GM21529 (cell line): ENCODE measurements around the gene GAMT.
"Not testable (repeated sequence)": the region's sequence is repeated elsewhere in the genome, so short reads cannot be mapped to it uniquely, and the experiment has no call there.

Experiments used
- ATAC-seq: cut with Tn5 transposase; IDR thresholded peaks from one replicate; pipeline ENCODE4 v1.9.1; 2021; ENCODE audit not compliant: unreplicated experiment

Gene GAMT

DNA sequence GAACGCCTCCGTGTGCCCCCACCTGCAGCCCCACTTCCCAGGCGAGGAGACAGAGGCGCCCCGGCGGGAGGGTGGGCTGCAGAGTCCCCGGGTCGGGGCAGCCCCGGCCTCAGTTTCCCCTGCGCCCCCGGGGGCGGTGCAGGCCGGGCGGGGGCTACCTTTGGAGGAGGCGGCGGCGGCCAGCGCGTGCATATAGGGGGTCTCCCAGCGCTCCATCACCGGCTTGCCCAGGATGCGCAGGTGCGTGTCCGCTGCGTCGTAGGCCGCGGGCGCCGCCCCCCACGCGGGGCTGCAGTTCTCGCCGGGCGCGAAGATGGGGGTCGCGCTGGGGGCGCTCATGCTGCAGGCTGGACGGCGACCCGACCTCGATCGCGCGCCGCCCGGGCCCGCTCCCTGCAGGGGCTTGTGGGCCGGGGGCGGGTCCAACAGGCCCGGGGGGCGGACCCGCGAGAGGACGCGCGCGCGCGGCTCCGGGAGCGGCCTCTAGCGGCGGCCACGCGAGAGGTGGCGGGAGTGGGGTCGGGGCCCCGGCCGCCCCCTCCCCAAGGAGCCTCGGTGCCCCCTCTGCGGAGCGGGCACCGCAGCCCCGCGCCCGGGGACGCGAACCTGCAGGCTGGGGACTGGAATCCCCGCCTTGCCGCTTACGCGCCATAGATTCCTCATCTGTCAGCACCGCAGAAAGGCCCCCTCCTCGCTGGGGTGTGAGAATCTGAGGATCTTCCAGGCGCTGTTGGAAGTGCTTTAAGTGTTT, at the start of gene GAMT:
TSS of gene GAMT (minus strand) at position 405 of the 751 bp plus-strand sequence. CDS start at position 339, 66 bp downstream.
- ATAC-seq = no peak

DNA sequence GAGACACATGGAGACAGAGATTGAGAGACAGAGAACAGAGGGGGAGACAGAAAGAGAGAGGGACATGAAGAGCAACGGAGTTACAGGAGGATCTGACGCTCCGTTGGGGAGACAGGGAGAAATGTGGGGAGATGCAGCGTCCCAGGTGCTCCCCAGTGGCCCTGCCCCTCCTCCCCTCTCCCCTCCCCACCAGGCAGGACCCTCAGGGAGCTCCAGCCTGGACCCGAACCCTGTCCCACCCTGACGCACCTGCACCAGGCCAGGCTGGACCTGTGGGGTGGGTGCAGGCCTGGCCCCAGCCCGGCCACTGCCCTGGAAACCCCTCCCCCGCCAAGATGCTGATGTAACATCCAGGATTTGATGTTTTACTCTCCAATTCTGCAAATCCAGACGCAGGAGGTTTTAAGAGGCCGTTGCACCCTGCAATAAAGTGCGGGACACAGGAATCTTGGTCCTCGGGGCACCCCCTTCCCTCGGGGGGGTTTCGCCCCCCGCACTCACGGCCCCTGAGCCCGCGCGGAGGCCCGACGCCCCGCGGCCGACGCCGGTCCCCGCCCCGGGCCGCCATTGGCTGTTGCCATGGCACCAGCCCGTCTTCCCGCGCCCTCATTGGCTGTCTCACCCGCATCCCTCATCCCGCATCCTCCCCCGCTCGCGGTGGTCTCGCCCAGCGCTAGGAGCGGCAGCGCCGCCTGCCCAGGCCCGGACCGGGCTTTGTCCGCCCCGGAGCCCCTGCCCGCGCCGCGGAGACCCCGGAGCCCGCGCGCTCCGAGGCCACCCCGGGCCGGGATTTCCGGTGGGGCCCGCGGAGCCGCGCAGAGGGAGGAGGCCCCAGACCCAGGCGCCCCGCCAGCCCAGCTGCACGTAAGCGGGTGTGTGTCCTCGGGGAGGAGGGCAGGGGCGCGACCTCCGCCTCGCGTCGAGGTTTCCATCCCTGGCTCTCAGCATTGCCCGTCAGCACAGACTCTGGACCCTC, 48.4 kb upstream of the GAMT start, which contains the start of gene APC2:
TSS of gene APC2 (plus strand) at position 655 of the 976 bp plus-strand sequence. CDS start 2,881 bp downstream, outside the sequence.
- ATAC-seq = no peak

DNA sequence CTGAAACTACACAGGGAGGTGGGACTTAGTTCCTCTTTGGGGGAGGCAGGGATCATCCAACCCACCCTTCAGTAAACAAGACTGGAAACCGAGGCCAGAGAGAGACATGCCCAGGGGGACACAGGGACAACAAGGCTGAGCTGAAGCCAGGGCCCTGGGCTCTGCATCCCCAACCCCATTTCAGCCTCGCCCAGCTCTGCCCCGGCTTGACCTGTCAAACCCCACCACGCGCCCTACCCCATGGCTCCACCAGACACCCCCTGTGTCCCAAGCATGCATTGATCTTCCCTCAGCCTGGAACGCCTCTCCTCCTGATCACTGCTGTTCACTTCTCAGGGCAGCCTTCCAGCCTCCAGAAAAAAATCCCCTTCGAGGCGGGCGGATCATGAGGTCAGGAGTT, 46.6 kb upstream of the GAMT start:
- no peak for ATAC-seq

DNA sequence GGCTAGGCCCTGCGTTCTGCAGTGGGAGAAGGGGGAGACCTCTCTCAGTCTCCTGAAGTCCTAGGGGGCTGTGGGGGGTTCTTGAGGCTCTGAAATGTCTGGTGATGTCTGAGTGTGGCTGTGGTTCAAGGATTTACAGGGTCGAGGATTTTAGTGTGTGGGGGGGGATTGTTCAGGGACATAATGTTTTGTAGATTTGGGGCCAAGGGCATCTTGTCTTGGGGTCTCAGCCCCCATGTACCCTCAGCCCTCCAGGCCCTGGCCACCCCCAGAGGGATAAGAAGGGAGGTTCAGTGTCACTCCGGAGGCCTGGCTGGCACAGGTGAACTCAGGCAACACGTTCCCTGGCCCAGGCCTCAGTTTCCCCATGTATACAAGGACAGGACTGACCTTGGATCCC, 46.2 kb upstream of the GAMT start:
- ATAC-seq = no peak

DNA sequence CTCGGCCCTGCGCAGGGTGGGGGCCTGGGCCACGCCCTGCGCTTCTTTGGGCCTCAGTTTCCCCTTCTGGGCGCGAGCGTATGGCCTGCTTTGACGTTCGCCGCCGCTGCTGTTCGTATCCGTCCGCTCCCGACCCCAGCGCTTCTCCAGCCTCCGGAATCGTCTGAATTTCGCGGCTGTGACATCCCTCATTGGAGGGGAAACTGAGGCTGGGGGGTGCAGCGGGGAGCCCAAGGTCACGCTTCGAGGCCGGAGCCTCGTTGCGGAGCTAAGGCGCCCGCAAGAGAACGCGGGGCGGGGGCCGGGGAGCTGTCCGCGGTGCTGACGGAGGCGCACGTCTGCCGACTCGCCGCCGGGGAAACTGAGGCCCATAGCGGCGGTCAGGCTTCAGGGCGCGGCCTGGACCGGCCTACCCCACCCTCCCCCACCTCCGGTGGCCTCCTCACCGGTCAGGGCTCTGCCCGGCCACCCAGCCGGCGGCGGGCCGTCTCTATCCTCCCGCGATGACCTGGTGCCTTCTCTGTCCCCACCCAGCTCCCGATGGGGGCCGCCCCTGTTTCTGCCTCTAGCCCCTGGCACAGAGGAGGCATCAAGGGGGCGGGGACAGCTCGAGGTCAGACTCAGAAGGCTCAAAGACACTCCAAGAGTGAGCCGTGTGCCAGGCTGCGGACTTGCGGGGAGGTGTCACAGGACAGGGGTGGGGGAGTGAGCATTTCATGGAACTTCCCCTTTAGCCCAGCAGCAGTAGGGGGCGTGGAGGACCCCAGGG, 45.6 kb upstream of the GAMT start:
- ATAC-seq = no peak

DNA sequence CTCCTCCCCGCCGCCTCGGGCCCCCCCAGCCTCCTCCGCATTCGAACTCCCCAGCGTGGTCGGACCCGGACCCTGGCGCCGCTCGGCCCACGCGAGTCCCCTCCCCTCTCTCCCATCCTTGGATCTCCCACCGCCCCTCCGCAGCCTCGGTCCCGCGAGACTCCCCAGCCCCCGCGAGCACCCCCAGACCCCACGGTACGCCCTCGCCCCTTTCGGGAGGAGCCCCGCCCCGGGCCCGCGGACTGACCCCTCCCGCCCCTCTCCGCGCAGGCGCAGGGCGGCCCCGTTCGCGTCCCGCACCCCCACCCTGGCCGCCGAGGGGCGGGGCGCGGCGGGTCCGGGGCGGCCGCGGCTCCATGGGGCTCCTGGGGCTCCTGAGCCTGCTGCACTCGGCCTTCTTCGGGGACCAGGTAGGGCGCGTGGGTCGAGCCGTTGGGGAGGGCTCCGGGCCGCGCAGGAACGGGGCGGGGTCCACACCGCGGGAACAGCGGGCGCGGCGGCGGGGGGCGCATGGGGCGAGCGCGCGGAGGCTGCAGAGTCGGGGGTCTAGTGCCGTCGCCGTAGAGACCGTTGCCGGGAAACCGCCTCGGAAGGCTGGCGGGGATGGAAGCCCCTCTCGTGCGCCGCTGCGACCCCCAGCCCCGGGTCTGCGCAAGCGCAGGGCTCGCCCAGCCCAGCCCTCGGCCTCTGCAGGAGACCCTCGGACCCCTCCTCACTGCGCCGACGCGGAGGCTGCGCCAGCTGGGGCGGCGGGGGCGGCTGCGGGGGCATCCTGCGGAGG, 44.8 kb upstream of the GAMT start:
- ATAC-seq = no peak

DNA sequence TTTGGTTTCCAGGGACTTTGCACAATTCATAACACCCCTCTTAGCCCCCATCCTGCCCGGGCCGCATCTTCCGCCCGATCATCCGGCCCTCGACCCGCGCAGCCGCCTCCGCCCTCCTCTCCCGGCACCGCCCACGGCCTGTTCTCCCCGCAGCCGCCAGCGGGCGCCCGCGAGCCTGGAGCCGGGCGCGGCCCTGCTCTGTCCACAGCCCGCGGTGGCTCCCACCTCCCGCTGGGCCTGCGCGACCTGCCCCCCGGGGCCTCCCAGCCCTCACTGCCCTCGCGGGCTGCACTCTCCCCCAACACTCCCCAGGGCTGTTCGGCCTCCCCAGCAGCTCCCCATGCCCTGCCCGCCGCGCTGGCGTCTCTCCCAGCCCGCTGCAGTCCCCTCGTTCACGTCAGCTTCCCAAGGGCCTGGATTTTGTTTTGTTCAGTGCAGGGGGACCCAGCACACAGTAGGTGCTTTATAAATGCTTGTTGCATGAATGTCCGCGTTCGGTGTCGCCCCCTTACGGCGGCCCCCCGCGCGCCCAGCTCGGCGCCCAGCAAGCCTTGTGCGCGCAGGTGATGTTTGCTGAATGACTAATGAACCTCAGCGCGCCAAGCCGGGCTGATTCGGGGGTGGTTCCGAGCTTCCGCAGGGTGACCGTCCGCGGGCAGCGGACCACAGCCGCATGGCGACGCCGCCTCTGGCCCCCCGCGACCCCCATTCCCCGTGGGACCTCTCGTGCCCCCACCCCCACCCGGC, 44.0 kb upstream of the GAMT start:
- peak; percentile 85 for ATAC-seq

DNA sequence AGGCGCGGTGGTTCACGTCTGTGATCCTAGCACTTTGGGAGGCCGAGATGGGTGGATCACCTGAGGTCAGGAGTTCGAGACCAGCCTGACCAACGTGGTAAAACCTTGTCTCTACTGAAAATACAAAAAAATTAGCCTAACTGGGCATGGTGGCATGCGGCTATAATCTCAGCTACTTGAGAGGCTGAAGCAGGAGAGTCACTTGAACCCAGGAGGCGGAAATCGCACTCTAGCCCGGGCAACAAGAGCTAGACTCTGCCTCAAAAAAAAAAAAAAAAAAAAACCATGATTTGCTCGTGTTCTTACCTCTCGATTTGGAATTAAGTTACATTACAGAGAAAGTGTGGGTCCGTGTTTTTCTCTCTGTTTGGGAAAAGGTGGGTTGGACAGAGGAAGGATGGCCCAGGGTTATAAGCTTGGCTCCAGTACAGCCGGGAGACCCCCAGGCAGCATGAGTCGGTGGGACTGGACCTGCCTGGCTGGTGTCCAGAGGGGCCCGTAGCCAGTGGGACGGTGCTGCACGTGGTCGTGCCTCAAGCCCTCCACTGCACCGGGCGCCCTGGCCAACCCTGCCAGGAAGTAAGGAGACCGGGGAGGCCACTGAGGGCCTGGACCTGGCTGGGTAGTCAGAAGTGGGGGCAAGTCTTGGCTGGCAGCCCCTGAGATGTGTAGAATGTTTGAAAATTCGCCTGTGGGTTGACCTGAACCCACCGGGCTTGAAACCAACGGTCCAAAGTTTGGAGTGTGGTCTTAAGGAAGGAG, 40.5 kb upstream of the GAMT start:
- no peak for ATAC-seq

DNA sequence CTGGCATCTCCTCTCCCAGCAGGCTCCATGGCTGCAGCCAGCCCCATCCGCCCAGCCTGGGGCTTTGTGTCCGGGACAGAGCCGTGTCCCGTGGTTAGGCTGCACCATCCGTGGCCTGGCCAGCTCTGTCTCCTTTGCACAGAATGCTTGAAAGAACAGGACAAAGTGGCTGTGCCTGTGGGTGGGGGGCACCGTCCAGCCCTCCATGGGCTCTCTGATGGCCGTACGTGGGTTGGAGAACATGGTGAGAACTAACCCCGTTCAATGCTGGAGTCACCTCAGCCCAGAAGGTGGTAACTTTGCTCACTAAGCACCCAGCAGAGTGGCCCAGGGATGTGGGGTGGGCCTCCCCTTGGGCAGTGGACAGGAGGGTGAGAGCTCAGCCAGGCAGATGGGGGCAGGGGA, 39.7 kb upstream of the GAMT start:
- ATAC-seq = no peak

DNA sequence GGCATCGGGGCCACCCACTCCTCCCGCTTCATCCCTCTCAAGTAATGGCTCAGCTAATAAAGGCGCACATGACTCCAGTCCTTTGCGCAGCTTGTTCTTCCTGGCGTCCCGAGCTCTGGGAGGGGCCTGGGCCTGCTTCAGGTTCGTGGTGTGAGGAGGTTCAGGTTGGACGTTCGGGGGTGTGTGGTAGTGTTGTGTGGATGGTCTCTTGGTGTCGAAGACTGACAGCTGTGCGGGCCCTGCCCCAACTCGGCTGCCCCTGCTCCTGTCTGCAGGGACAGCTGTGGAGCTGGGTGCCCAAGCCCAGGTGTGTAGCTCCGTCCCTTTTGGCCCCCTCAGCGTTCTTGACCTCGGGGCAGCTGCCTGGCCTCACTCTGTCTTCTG, 39.1 kb upstream of the GAMT start:
- ATAC-seq = no peak

DNA sequence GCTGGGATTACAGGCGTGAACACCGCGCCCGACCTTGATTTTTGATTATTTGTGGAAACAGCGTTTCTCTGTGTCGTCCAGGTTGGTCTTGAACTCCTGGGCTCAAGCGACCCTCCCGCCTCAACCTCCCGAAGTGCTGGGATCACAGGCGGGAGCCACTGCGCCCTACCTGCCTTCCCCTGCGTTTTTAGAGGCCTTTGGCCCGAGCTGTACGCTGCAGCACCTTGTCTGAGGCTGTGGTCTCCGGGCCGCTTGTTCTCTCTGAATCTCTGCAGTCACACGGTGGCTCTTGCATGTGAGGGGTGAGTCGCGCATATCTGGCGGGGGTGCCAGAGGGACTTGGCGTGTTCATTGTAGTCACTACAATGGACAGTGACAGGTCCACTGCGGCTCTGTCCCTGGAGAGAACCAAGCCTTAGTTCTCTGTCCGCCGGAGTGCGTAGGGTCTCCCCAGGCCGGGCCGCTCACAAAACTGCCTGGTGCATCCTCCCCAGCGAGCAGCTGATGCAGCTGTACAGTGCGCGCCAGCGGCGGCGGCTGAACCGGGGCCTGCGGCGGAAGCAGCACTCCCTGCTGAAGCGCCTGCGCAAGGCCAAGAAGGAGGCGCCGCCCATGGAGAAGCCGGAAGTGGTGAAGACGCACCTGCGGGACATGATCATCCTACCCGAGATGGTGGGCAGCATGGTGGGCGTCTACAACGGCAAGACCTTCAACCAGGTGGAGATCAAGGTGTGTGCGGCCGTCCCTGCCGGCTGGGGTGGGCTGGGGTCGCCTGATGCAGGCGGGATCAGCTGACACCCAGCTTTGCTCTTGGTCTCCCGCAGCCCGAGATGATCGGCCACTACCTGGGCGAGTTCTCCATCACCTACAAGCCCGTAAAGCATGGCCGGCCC, 38.4 kb upstream of the GAMT start:
- ATAC-seq = not testable (repeated sequence)

DNA sequence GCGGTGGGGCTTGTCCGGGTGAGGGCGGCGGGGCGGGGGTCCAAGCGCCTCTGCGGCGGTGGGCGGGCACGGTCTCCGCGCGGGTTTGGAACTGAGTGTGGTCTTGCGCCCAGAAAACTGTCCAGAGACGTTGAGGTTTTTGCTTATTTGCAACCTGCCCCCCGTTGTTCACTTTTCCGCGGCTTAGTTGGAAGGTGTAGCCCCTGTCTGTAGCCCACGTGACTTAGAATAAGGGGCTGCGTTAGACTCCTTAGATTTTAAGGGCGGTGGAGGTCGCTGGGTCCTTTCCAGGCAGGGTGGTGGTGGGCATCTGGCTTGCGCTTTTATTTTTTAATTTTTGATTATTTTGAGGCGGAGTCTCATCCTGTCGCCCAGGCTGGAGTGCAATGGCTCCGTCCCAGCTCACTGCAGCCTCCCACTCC, 37.6 kb upstream of the GAMT start:
- no peak for ATAC-seq

DNA sequence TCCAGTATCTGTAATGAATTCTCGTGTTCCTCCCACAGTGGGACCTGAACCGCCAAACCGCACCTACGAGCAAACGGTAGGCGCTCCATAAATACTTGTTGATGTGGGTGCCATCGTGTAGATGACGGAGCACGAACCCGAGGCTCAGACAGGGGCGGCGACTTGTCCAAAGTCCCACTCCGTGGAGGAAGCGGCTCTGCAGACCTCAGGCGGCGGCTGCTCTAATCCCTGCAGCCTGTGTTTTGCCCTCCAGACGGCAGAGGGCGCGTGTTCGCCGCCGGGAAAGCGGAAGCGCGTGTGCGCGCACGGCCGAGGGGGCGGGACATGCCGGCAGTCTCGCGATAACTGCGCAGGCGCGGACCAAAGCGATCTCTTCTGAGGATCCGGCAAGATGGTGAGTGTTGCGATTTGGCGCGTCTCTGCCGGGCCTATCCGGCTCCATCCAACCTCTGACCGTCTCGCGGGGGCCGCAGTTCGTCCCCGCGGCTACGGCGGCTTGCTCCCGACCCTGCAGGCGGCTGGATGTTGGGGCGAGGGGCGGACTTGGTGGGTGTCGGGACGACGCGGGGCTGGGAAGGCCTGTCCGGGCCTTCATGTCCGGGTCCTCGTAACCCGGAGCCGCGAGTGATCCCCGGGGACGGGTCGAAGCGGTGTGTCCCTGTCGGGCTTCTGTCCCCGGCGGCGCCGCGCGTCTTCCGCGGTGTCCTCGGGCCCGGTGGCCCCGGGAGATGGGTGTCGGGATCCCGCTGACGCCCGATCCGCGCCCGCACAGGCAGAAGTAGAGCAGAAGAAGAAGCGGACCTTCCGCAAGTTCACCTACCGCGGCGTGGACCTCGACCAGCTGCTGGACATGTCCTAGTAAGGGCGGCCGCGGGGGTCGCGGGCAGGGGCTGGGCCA, 36.9 kb upstream of the GAMT start, which contains the start of gene RPS15:
TSS of gene RPS15 (plus strand) at position 362 of the 898 bp plus-strand sequence. CDS start at position 392, 30 bp downstream.
- ATAC-seq = peak; percentile 79

DNA sequence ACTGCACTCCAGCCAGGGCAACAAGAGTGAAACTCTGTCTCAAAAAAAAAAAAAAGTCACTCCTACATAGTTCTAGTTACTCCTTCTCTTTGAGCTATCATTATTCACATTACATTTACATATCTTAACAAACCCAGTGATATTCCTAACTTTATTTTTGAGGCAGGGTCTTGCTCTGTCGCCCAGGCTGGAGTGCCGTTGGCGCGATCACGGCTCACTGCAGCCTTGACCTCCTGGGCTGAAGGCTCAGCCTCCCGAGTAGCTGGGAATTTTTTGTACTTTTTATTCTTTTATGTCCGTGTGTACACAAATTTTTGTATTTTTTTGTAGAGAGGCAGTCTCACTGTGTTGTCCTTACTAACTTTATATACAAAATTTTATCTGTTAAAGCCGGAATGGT, 36.3 kb upstream of the GAMT start:
- no peak for ATAC-seq

DNA sequence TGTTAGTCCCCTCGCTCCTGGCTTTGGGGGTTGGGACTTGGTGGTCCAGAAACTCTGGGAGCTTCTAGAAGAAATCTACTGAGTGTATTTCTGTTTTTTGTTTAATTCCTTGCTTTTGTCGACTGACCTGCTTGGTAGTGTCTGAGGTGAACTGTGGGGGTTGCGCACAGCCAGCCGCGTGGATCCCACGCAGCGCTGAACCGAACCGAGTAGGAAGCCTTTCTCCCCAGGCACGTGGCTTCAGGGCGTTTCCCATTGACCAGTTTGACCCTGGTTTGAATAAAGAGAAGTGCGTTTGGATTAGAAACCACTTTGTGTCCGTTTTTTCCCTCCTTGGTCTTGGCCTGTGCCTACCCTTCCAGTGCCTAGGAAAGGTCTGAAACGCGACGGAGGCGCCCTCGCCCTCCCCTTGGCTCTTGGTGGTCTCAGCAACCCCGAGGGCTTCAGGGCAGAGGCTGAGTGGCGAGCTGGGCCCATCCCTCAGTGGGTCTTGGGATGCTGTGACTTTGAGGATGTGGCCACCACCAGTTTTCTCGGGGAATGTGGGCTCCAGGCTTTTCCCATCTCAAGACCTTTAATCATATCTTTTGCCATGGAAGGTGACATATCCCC, 34.1 kb upstream of the GAMT start:
- ATAC-seq = no peak

DNA sequence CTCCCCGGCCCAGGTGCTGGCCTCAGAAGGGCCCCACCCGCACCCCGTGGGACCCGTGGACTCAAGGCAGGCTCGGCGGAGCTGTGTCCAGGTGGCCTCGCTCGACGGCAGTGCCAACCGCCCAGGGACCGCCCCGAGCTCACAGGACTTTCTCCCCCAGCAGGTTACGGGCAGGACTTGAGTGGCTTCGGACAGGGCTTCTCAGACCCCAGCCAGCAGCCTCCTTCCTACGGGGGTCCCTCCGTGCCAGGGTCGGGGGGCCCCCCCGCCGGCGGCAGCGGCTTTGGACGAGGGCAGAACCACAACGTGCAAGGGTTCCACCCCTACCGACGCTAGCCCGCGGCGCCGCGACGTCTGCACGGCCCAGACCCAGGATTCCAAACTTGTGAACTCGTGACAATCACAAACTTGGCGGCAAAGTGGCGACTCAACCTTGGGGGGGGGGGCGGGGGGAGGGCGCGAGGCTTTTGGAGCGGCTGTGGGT, 33.3 kb upstream of the GAMT start:
- ATAC-seq = no peak
